Bronchial smooth muscle cell (primary cell): ENCODE data around the gene RAB26. TPM values are rescaled to one million over a fixed set of nuclear protein-coding genes. Genes with fewer than 3 reads are reported as not detected.

Source experiments
- total RNA-seq: library from RNA; depleted of rRNA; stranded (reverse); fragments of >200 nt; gene quantifications from 2 replicates; pipeline ENCODE4 v1.2.1, GENCODE V29; 2014

The RAB26 gene, protein sequence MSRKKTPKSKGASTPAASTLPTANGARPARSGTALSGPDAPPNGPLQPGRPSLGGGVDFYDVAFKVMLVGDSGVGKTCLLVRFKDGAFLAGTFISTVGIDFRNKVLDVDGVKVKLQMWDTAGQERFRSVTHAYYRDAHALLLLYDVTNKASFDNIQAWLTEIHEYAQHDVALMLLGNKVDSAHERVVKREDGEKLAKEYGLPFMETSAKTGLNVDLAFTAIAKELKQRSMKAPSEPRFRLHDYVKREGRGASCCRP
- total RNA-seq = 3.2 and 5.5 TPM in 2 replicates

DNA sequence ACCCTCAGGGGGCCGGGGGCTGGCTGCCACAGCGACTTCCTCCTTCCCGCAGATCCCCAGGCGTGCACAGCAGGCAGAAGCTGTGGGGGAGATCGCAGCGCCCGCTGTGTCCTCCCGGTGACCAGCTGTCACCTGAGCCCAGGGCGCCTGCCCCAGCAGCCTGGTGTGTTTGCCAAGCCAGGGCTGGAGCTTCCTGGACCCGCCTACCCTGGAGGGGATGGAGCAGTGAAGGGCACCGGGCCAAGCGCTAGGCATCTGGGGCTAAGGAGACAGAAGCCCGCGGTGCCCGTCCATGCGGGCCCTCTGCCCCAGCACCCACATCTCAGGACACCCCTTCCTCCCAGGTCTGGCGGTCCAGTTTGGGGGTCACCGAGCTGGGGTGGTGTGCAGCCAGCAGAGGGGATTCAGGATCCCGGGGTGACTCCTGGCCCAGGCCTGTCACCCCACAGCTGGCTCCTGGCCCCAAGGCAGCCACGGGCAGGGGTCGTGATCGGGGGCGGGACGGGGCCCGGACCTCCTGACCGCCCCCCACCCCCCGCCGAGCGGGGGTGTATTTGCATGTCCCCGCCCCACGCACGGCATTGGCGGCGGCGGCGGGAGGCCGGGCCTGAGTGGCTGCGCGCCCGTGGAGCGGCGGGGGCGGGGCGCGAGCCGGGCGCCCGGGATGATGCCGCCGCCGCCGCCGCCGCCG is at the start of gene RAB26:
Gene RAB26 (plus strand): TSS at position 645 of the 691 bp plus-strand sequence. CDS start 159 bp downstream, outside the sequence.

DNA sequence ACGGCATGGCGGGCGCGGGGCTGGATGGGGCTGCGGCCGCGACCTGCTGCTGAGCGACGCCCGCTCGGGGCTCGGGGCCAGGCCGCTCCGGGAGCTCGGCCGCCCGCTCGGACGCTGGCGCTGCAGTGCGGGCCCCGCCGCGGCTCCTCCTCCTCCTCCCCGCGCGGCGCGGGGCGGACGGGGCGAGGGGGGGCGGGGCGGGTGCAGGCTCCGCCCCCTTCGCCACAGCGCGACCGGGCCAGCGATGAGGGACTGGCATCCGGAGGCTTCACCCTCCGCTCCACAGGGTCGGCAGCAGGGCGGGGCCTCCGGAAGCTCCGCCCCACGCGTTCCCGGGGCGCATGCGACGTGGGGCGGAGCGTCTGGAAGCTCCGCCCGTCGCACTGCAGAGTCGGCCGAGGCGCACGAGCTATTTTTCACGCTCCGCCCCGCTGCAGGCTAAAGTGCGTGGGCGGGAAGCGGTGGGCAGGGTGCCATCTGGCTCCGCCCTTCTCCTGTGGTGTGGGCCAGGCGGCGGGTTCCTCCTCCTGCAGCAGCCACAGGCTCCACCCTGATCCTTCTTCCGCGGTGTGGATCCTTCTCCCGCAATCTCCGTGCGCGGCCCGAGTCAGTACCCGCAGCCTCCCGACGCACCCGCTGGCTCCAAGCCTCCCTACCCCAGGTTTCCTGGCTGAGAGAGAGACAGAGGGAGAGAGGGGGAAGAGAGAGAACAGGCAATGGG is 12.5 kb upstream of the RAB26 start, which contains the start of gene PKD1:
Gene PKD1 (minus strand): TSS at position 129 of the 721 bp plus-strand sequence. CDS start 209 bp downstream, outside the sequence.

DNA sequence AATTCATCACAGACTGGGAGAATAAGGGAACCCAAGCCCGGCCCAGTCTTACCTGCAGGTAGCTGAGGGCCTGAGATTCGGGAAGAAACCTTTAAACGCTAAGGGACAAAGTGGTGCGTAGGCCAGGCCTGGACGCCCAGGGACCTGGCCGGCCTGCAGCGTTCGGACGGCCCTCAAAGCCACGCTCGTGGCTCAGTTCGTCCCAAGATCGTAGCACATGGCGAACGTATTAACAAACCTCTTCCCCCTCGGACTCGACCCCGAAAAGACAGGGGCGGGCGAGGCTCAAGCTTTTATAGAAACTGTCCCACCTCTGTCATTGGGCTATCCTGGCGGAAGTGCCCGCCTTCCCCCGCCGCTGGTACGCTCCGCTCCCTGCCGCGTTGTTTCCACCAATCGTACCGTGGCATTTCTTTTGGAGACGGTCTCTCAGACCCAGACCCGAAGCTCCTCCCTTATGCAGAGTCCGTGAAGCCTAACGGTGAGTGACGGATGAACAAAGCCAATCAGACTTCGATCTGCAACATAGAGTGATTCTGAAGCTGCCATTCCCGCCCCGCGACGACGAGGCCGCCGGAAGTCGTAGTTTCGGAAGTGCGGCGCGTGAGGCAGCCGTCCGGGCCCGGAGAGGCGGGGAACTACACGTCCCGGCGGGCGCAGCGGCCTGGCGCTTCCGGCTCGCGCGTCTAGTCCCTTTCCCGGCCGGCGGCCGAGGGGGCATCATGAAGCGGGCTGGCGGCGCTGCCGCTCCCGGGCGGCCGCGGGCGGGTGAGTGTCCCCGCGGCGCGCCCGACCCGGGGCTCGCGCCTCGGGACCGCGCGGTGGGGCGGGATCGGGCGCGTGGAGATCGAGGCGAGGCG is 6.9 kb downstream of the RAB26 start, which contains the start of gene TRAF7:
Gene TRAF7 (plus strand): TSS at position 692 of the 860 bp plus-strand sequence. CDS start 8,139 bp downstream, outside the sequence.

DNA sequence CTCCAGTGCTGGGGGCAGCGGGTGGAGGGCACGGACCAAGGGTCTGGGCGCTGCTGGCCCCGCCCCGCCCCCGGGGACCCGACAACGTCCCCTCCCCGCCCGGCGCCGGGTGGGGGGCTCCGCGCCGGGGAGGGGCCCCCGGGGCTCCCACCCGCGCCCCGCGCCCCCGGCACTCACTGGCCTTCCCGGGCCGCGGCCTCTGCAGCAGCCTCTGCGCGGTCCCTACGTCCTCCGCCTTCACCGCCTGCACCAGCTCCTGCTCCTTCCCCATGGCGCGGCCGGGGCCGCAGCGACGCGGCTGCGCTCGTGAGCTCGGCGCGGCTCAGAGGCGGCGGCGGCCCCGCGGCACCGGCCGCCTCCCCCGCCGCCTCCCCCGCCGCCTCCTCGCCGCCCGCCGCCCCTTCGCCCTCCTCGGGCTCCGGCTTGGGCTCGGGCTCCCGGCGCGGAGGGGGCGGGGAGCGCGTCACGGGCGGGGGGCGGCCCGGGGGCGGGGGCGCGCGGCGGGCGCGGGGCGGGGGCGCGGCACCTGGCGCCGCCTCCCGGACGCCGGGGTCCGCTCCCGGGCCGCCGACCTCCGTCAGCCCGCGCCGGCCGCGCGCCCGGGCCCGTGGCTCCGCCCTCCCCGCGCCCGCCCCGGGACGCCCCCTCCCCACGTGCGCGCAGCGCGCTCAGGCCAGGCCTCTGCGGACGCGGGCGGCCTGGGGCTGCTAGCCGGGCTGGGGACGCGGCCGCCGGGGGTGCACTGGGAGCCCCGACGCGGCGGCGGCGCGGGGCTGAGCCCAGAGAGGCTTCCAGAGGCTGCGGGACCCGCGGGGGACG is 47.9 kb downstream of the RAB26 start, which contains the start of gene CASKIN1:
Gene CASKIN1 (minus strand): TSS at position 444 of the 819 bp plus-strand sequence. CDS start 173 bp downstream, at position 271.

Other genes with a start within 250 kb of the RAB26 start
- gene HS3ST6, start 230.2 kb upstream of the RAB26 start, total RNA-seq = not detected in 2 replicates
- gene MSRB1, start 205.4 kb upstream of the RAB26 start, total RNA-seq = 7.8 and 9.0 TPM in 2 replicates
- gene RPL3L, start 193.9 kb upstream of the RAB26 start, total RNA-seq = not detected in 2 replicates
- gene NDUFB10, start 189.1 kb upstream of the RAB26 start, total RNA-seq = 197 and 259 TPM in 2 replicates
- 3,167 and 4,556 TPM in 2 replicates for gene RPS2, start 183.8 kb upstream of the RAB26 start, total RNA-seq
- gene RNF151, start 181.8 kb upstream of the RAB26 start, total RNA-seq = not detected in 2 replicates
- 26.5 and 30.1 TPM in 2 replicates for gene TBL3, start 176.6 kb upstream of the RAB26 start, total RNA-seq
- gene NOXO1, start 167.2 kb upstream of the RAB26 start, total RNA-seq = 0.16 TPM in 1 of 2 replicates, not detected in the other
- 8.4 and 10.6 TPM in 2 replicates for gene GFER, start 164.4 kb upstream of the RAB26 start, total RNA-seq
- gene SYNGR3, start 158.7 kb upstream of the RAB26 start, total RNA-seq = 2.7 and 2.9 TPM in 2 replicates
- gene ZNF598, start 138.8 kb upstream of the RAB26 start, total RNA-seq = 12.0 and 15.1 TPM in 2 replicates
- 0.47 and 0.60 TPM in 2 replicates for gene NPW, start 128.8 kb upstream of the RAB26 start, total RNA-seq
- 34.4 and 41.2 TPM in 2 replicates for gene NHERF2, start 121.7 kb upstream of the RAB26 start, total RNA-seq
- gene NTHL1, start 100.8 kb upstream of the RAB26 start, total RNA-seq = 43.2 and 62.1 TPM in 2 replicates
- gene TSC2, start 100.6 kb upstream of the RAB26 start, total RNA-seq = 46.2 and 78.6 TPM in 2 replicates
- 63.0 and 123 TPM in 2 replicates for gene PKD1, start 12.7 kb upstream of the RAB26 start, total RNA-seq
- gene TRAF7, start 7.2 kb downstream of the RAB26 start, total RNA-seq = 44.8 and 53.2 TPM in 2 replicates
- gene CASKIN1, start 48.0 kb downstream of the RAB26 start, total RNA-seq = 0.09 and 0.16 TPM in 2 replicates
- gene MLST8, start 56.8 kb downstream of the RAB26 start, total RNA-seq = 14.2 and 18.7 TPM in 2 replicates
- gene BRICD5, start 62.2 kb downstream of the RAB26 start, total RNA-seq = 0.60 and 1.1 TPM in 2 replicates
- 2.2 and 5.4 TPM in 2 replicates for gene PGP, start 66.2 kb downstream of the RAB26 start, total RNA-seq
- 23.5 and 31.9 TPM in 2 replicates for gene E4F1, start 75.0 kb downstream of the RAB26 start, total RNA-seq
- 0.95 and 1.1 TPM in 2 replicates for gene DNASE1L2, start 87.8 kb downstream of the RAB26 start, total RNA-seq
- 21.2 and 28.8 TPM in 2 replicates for gene ECI1, start 103.0 kb downstream of the RAB26 start, total RNA-seq
- 23.2 and 41.8 TPM in 2 replicates for gene RNPS1, start 119.5 kb downstream of the RAB26 start, total RNA-seq
- 0.26 and 0.47 TPM in 2 replicates for gene ABCA3, start 192.1 kb downstream of the RAB26 start, total RNA-seq